ENCODE measurements around the gene RPTOR.

DNA sequence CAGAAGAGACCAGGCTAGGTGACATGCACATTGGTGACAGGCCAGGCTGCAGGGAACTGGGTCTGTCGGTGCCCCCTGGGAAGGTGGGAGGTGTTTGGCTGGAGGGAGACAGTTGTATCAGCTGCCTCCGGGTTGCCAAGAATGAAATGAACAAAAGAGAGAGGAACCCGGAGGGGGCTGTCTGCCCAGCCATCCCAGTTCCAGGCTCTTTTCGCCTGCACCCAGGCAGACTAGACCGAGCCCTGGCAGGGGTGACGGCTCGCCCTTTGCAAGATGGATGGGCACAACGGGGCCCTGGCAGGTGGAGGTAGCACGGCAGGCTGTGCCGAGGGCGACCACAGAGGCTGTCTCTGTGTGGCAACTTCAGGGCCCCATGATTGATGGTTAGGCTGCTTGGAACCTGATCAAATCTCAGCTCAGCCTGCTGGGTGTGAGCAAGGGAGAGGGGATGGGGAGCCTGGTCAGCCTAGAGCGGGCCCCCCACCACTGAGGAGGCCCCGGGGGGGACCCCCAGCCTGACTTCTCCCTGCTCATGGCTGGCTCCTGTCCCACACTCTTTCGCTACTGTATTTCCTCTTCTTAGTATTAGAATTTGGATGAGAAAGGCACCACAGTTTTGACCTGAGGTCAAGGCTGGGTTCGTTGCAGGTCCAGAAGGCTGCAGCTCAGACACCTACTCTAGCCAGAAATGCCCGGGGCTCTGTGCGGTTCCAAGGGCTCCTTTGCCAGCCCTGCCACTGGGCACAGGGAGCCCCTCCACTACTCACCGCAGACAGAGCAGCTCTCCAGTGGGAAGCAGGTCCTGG is 328.1 kb downstream of the RPTOR start:
- TF ChIP-seq POLR2A (IDR thresholded peaks at IDR 0.05; ENCODE audit: low read length) (no peak), GATA1 (IDR thresholded peaks at IDR 0.05; ENCODE audit: low read depth, low read length) (no peak)

Data from erythroblast (primary cell).